HG02943 (cell line): Measurements from ENCODE around the gene VWA3B.
"Not testable (repeated sequence)": the region's sequence is repeated elsewhere in the genome, so short reads cannot be mapped to it uniquely, and the experiment has no call there.

Source experiments
- ATAC-seq: cut with Tn5 transposase; IDR thresholded peaks from one replicate; pipeline ENCODE4 v1.9.1; 2021; ENCODE audit warnings: mild to moderate bottlenecking, low read depth, moderate library complexity; ENCODE audit not compliant: unreplicated experiment

The VWA3B gene

DNA sequence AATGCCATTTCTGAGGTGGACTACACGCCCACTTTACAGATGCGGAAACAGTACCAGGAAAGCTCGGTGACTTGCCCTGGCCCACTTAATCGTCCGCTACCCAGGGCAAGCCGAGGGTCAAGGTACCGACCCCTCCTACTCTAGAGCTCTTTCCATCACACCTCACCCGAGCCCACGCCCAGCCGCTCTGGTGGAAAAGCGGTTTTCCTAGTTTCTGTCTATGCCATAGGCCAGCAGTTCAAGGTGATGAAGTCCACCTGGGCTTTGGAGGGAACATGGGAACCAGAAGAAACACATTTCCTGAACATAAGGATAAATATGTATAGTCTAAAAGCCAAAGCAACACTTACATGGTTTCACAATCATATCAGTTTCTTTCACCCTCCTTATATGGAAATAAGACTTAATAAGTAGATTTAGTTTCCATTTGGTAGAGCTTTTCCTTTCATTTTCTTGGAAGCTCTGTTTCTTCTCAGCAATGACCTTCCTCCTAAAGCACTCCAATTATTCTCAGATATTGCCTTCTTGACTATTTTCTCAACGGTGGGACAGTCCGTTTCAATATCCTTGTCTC lies 567 bp downstream of the VWA3B start:
- no peak for ATAC-seq

DNA sequence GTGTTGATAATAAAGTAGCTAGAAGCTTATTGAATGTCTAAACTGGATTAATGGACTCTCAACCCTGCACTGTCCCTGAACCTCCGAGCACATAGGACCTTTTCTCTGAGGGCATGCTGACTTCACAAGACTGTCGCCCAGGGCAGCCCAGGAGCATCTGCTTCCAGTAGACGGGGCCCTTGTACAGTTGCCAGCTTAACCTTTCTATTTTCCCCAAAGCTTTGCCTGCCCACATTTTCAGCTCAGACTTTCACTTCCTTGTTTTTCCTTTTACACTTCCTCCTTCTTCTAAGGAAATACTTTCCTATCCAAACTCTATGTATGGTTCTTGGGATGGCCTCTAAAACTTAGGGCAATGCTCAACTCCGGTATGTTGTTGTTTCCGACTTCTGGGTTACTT lies 1.3 kb downstream of the VWA3B start:
- no peak for ATAC-seq

DNA sequence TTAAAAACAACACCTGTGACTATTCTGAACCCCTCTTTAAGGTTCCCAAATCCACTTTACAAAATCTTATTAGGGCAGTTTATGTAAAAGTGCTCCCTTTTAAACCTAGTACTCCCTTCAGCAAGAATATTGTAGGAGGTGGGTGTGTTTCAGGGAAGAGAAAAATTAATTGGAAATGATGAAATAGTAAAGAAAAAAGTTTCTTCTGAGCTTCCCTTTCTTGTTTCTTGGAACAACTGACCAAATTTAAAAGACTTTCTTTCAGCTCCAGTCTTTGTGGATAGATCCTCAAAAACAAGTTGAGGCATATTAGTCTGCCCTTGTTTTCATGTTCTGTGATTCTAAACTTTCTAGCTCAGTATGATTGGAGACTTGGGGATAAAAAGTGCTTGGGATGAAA lies 3.0 kb downstream of the VWA3B start:
- no peak for ATAC-seq

DNA sequence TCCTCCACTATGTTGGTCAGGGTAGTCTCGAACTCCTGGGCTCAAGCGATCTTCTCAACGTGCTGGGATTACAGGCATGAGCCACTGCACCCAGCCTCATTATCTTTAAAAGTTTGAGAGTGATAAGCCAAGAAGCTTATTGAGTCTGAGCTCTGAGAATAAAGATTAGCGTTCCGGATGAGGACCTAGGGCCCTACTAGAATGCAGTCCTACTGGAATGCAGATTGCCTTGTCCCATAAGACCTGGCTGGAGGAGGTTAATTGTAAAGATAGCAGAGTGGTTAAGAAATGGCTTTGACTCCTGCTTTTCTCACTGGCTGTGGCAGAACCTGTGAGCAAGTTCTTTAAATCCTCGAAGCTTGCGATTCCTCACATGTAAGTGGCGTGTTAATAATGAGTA lies 4.0 kb downstream of the VWA3B start:
- no peak for ATAC-seq

DNA sequence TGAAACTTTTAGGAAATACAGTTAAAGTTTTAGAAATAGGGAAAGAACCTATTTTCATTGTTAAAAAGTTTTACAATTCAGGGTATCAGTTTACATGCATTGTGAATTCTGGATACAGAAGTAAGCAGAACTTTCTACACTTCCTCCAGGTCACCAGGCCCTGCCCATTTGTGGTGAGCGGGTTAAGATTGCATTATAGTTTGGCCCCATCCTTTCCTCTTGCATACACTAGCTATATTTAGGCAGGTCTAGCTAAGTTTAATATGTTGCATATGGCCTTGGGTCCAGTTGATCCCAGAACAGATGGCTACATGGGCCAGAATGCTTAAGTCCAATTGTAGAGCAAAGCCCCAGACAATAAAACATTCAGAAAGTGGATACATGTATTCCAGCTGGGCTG lies 4.8 kb downstream of the VWA3B start:
- no peak for ATAC-seq

DNA sequence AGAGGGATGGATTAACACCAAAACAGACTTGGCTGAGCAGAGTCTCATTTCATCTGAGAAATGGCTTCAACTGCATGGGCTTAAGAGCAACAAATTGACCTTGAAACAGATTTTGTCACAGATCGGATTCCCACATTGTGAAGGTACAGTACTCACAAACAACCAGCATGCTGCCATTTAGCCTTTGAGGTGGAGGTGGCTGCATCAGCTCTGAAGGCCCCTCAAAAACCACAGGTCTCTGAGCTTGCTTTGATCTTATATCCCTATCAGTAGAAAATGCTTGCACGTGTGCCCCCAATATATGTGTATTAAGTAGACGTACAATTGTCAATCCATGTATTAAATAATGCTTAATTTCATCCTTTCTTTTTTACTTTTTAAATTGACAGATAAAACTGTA lies 6.2 kb downstream of the VWA3B start:
- no peak for ATAC-seq

DNA sequence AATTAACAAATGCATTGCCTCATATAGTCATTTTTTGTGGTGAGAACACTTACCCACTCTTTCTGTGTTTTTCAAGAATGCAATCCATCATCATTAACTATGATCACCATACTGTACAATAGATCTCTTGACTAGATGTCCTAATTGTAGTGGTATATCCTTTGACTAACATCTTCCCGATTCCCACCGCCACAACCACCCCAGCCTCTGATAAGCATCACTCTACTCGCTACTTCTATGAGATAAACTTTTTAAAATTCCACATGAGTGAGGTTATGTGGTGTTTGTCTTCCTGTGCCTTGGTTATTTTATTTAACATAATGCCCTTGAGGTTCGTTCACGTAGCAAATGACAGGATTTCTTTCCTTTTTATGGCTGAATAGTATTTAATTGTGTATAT lies 6.6 kb downstream of the VWA3B start:
- no peak for ATAC-seq

DNA sequence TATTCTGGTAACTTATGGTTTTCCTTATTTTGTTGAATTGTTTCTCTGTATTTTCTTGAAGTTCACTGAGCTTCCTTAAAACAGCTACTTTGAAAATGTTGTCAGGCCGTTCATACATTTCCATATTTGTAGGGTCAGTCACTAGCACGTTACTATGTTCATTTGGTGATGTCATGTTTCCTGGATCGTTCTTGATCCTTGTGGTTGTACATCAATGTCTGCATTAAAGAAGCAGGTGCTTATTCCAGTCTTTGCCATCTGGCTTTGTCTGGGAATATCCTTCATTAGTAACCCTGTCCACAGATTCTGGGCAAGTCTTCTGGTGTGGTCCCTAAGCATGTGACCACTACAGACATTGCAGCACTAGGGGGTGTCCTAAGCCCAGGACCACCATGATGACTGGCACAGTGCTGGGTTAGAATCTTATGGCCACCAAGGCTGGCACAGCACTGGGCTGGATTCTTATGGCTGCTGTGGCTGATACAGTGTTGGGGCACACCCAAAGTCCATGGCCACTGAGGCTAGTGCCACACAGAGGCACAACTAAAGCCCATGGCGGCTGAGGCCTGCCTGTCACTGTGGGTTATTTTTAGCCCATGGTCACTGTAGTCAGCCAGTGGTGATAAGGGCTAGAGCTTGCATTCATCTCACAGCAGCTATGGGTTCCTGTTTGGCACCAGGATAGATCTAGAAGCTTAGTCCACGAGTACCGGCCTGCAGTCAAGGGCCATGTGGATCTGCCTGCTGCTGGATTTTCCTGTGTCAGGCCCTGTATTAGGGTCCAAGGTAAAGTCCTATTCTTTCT lies 13.2 kb downstream of the VWA3B start:
- no peak for ATAC-seq

DNA sequence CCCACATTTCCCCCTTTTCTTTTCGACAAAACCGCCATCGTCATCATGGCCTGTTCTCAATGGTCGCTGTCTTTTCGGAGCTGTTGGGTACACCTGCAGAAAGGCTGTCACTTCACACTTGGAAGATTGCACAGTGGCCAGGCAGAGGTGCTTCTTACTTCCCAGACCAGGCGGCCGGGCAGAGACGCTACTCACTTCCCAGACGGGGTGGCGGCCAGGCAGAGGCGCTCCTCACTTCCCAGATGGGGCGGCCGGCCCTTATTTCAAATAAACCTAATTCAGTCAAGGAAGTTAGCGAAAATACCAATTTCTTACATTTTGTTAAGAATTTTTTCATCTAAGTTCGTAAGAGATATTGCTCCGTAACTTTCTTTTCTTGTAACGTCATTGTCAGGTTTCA lies 15.3 kb downstream of the VWA3B start:
- not testable (repeated sequence) for ATAC-seq

DNA sequence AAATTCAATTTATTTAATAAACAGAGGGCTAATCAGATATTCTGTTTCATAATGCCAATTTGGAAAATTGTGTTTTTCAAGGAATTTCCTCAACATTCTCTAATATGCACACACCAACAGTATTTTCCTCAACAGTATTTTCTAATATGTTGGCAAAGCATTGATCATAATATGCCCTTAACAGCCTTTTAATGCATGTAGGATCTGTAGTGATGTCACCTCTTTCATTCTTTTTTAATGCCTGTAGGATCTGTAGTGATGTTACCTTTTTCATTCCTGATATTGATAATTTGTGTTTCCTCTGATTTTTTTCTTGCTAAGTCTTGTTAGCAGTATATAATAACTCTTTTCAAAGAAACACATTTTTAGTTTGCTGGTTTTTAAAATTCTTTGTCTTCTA lies 15.9 kb downstream of the VWA3B start:
- ATAC-seq = no peak

DNA sequence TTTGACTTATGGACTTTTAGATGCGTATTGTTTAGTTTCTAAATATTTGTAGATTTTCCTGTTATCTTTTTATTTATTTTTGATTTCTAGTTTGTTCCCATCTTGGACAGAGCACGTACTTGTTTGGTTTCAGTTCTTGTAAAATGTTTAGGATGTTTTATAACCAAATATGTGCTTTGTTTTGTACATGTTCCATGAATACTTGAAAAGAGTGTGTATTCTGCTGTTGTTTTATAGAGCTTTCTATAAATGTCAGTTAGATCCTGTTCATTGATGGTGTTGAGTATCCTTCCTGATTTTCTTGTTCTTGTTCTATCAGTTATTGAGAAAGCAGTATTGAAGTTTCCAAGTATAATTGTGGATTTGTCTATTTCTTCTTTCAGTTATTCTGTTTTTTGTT lies 21.1 kb downstream of the VWA3B start:
- ATAC-seq = no peak

DNA sequence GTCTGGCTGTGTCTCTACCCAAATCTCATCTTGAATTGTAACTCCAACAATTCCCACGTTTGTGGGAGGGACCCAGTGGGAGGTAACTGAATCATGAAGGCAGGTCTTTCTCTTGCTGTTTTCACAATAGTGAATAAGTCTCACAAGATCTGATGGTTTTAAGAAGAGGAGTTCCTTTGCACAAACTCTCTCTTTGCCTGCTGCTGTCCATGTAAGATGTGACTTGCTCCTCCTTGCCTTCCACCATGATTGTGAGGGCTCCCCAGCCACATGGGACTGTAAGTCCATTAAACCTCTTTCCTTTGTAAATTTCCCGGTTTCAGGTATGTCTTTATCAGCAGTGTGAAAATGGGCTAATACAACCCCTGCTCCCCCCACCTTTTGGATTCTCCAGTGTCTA lies 23.8 kb downstream of the VWA3B start:
- ATAC-seq = no peak

DNA sequence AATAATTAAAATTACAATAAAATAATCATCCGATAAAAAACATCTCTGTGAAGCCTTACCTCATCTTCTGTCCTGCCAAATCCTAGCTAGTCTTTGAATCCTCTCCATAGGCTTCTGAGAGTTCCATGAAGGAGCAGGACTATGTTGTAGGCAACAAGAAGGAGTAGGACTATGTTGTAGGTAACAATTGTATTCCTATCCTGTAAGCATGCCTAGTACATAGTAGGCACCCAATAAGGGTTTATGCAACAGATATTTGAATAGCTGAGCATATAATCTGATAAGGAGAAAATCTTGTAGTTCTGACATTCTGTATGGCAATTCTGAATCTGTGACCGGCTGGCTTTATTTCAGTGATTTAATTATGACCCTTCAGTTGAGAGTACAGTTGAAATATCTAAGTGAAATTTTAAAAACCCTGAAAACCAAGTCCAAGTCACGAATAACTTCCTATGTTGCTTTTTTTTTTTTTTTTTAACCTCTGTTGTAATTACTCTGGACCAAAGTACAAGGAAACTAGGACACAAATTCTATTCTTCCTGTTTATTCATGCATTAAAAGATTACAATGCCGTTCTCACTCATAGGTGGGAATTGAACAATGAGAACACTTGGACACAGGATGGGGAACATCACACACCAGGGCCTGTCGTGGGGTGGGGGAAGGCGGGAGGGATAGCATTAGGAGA lies 27.8 kb downstream of the VWA3B start:
- ATAC-seq = no peak

DNA sequence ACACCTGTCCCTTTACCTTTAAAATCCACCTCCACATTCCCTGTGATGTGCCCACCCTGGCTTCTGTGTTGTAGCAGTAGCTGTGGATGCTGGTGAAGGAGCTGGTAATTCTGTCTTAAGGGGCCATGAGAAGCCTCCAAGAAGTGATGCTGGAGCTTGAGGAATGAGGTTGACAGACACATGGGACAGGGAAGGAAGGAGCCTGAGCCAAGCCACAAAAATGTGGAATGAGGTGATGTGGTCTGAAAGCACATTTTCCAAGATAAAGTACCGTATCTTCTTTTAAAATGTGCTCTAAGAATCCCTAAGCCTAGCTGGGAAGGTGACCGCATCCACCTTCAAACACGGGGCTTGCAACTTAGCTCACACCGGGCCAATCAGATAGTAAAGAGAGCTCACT lies 31.2 kb downstream of the VWA3B start:
- ATAC-seq = no peak

DNA sequence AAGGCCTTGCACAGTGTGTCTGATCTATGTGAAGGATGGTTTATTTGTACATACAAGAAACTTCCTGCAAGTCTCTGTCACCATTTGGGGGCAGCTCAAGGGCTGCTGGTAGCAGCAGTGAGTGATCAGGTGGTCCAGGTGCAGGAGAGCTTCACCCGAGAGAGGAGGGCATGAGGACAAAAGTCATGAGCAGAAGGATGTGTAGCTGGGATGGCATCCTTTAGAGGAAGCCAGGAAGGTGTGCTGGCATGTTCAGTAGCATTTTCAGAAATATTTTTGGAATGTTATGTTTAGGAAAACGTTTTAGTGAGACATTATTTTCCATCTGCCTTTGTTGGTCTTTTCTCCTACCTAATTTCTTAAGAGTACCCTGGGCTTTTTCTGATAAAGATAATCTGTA lies 31.9 kb downstream of the VWA3B start:
- ATAC-seq = no peak

DNA sequence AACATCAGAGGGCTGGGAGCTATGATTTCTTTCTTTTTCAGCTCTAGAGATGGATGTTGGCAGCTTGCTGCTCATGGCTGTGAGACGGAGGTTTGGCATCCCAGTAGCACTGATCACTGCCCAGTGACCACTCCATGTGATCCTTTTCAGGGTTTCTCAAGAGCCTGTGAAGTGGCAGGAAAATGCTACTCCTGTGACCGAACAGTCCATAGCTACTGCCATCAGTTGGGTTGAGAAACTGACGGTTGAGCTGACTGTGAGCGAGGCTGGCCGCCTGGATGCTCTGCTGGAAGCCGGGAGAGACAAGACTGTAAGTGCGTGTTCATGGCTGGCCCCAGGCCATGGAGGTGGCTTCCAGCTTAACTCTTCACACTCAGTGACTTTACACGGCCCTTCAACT lies 34.2 kb downstream of the VWA3B start:
- ATAC-seq = no peak

DNA sequence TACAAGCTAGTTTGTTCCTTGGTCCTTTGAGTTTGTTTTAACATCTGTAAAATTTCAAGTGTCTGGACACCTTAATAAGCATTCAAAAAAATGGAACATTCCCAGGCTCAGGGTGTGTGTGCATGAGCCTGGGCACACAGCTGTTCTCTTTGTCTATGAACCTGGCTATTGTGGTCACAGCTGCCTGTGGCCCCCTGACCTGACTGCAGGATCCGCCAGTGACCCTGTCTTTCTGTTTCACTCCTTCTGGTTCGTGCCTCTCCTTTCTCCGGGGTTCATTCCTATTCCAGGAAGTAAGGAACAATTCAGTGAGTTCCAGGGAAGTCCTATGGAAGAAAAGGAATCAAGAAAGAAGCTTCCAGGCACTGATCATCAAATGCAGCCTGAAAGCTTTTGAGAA lies 35.6 kb downstream of the VWA3B start:
- no peak for ATAC-seq

DNA sequence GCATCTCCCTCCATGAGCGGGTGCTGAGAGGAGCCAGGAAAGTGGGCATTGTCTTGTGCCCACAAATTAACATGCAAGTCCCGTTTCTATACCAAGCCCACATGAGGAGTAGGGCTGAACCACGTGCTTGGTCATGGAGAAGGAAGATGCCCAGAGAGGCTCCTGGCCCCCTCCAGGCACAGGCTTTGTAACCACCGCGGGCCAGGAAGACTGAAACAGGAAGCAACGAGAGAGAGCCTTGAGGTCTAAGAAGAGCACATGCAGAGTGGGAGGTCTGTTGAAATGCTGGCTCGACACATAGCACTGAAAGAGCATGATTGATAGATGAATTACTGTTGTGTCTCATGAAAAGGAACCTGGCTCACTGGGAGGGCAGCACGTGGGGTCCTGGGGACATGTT lies 36.3 kb downstream of the VWA3B start:
- ATAC-seq = no peak

DNA sequence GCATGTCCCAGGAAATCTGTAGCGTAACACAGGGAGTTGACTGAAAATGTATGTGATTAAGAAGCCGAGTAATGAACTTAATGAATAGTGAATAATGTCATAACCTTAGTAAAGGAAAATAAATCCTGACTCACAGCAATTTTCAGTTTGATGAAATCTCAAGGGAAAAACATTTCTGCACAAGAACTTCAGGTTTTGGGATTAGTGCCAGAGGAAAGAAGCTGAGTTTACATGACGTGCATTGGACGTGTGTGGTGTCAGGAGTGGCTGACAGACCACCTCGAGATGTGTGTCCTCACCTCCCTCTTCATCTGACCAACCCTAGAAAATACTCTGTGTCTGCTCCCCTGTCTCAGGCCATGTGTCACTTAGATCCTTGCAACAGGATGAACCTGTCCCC lies 39.1 kb downstream of the VWA3B start:
- no peak for ATAC-seq

DNA sequence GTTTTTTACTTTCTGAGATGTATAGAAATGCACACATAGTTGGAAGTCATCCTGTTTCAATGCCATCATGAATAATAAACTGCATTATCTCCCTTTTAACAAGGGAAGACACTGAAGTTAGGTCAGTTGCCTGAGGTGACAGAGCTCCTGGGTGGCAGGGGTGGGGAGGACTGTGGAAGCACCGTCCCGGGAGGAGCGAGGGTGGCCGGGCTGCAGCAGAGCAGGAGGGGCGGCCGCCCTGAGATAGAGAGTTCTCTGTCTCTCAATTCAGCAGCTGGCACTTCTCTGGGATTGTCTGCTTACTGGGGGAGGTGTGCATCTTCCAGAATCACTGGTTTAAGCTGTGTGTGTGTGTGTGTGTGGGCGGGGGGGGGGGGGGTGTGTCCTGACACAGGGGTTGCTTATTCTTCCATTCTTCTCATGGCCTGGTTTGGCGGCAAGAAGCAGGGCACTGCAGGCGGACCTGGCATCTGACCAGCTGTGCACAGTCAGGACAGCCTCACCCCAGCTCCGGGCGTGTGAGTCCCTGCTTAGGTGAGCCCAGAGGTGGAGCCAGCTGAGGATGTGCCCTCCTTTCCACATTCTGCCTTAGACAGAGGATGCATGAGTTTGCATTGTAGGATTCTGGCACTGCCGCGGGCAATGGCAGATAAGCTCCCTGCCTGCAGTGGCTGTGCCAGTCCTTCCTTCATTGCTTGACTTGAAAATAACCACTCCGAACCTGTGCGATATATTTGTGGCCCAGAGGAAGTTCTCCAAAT lies 40.4 kb downstream of the VWA3B start:
- no peak for ATAC-seq

DNA sequence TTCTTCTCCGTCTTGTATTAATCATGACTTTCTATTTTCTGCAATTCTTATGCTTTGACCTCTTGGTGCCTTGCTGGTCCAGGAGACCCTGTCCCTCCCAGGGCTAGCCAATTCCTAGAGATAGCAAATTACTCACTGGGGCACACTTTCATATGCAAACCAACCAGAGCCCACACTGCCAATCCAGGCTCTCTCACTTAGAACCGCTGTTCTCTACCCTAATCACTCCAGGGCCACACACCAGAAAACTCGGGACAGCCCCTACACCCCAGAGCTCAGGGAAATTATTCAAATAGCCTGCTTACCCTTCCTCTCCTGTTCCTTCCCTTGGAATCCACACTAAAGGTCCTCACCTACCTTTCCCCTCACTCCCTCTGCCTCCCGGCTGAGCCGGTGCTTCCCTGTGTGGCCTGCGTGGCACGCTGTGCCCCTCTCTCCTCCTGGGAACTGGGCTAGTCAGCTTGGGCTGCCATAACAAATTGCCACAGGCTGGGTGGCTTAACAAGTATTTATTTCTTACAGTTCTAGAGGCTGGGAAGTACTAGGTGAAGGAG lies 41.7 kb downstream of the VWA3B start:
- ATAC-seq = no peak
